HG03342 (cell line): ENCODE data around the gene AADAC.
"Not testable (repeated sequence)": the region's sequence is repeated elsewhere in the genome, so short reads cannot be mapped to it uniquely, and the experiment has no call there.

ENCODE experiments used
- ATAC-seq: cut with Tn5 transposase; IDR thresholded peaks from one replicate; pipeline ENCODE4 v1.9.1; 2021; ENCODE audit warnings: mild to moderate bottlenecking, moderate library complexity; ENCODE audit not compliant: unreplicated experiment

The AADAC gene, protein sequence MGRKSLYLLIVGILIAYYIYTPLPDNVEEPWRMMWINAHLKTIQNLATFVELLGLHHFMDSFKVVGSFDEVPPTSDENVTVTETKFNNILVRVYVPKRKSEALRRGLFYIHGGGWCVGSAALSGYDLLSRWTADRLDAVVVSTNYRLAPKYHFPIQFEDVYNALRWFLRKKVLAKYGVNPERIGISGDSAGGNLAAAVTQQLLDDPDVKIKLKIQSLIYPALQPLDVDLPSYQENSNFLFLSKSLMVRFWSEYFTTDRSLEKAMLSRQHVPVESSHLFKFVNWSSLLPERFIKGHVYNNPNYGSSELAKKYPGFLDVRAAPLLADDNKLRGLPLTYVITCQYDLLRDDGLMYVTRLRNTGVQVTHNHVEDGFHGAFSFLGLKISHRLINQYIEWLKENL

DNA sequence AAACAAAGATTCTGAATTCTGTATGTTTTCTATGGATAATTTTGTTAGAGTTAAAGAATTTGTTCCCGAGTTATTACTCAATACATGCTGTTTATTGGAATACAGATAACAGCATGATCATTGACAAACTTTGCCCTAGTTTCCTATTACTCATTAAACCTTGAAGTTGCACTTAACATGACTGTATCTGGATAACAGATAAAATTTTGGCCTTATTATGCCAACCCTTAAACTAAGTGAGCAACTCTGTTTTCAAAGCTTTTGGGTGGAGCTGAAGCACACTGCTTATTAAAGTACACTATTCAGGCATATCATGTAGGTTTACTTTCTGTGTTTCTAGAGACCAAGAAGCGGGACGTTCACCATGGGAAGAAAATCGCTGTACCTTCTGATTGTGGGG, at the start of gene AADAC:
Gene AADAC (plus strand): TSS at position 318 of the 400 bp plus-strand sequence. CDS start 47 bp downstream, at position 365.
- ATAC-seq, result no peak

DNA sequence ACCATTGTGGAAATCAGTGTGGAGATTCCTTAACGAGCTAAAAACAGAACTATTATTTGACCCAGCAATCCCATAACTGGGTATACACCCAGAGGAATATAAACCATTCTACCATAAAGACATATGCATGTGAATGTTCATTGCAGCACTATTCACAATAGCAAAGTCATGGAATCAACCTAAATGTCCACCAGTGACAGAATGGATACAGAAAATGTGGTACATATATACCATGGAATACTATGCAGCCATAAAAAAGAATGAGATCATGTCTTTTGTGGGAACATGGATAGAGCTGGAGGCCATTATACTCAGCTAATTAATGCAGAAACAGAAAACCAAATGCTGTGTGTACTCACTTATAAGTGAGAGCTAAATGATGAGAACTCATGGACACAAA, 49.2 kb upstream of the AADAC start:
- ATAC-seq, result not testable (repeated sequence)

DNA sequence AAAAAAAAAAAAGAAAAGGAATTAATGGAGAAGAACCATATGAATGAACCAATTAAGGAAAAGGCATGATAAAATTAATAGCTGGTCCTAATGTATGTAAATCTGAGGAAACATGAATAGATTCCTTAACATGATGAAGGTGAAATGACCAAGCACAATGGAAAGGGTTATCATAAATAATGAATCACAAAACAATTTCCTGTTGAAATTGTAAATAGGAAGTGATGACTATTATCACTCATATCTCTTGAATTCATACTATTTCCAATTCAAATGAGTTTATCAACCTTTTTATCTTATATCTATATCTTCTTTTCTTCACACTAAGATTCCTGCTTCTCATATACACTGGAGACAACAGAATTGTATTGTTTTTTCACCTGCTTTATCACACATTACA, 48.2 kb upstream of the AADAC start:
- no peak for ATAC-seq

DNA sequence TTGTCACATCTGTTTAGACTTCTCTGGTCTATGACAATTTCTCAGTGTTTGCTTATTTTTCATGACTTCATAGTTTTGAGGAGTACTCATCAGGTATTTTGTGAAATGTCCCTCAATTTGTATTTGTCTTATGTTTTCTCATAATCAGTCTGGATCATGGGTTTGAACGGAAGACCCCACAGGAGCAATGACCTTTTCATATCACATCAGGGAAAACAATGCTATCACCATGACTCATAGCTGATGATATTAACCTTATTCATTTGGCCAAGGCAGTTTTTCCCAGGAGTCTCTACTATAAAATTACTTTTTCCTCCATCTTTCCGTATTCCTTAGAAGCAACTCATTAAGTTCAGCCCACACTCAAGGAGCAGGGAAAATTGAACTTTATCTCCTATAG, 47.5 kb upstream of the AADAC start:
- ATAC-seq, result no peak

DNA sequence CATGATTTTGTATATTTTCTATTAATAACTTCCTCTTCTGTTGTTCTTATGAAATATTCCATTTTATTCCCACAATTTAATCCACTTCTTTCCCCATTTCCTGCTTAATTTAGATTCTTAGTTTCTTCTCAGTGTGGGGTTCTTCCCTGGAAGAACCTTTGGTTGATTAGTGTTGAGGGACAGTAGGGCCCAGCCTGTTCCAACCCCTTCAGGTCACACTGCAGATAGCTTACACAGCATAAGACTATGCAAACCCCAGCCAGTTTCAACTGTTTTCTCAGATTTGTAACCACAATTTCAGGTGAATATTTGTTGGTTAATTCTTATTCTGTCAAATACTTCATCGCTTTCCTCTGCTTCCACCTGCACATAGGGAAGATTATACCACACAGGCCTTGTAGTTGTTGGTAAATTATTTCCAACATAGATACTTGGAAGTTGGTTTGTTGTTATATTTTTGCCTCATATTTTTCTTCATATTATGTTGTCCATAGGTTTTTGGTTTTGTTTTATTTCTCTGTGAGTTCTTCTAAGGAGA, 45.5 kb upstream of the AADAC start:
- ATAC-seq, result no peak

DNA sequence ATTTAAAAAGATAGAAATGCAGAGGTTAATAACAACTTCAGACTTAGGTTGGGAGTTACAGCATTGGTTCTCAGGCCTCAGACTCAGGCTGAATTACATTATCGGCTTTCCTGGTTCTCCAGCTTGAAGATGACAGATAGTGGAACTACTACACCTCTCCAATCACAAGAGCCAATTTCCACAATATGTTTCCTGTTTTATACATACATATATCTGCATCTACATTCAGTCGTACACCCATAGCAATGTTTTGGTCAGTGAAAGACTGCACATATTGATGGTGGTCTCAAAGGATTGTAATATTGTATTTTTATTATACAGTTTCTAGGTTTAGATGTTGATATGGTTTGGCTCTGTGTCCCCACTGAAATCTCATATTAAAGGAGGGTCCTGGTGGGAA, 44.7 kb upstream of the AADAC start:
- no peak for ATAC-seq

DNA sequence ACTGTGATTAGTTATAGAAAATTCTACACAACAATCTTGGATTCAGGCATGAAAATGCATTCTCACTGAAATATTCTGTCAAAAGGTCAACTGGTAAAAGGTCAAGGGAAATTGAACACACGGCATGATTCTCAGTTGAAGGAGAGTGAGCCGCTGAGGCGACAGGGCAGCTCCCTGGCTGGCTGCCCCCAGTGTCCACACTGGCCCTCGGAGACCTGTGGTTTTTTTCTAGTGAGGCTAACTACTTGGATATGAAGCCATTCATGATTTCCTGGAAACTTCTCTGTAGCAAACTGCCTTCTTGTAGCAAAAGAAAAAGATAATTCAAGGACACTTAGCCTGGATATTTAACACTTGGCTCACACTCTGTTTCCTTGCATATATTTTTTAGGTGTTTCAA, 43.0 kb upstream of the AADAC start:
- no peak for ATAC-seq

DNA sequence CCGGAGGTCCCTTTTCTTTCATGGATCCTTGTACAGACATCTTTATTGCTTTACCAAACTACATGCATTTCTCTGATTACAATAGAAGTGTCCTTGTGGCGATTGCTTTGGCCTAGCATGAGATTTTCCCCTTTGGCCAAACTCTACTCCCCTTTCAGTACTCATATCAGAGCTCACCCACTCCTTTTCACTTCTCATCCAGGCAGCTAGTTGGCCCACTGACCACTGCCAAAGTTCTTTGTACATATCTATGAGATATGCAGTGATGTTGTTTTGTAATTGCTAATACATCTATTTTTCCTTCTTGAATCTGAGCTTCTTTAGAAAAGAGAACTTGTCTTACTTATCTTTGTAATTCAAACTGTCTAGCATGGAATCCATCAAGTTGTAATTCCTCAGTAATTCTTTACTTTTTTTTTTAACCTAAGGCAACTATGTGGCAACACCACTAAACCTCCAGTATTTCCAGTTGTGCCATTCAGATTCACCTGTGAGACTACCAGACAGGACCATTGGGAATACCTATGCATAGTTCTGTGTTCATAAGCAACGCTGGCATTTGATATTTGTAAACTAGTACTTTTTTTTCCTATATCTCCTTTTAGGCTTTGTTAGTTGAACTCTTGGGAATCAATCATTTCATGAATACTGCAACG, 41.0 kb upstream of the AADAC start:
- ATAC-seq, result no peak

DNA sequence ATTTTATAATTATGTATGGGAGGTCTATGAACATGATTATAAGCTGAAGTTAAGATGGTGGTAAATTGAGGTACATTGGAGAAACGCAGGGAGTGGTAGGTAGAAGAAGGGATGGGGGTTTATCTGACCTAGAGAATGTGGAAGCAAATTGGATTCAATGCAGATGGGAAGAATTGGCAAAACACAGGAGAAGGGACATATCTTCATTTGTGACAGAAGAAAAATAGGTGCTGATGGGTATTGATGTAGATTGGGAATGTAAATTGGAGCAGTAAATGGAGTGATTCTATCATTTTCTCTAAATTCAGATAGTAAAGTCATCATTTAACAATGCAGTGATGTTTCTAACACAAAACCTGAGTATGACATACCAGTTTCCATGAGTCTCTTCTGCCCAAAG, 39.7 kb upstream of the AADAC start:
- ATAC-seq, result no peak

DNA sequence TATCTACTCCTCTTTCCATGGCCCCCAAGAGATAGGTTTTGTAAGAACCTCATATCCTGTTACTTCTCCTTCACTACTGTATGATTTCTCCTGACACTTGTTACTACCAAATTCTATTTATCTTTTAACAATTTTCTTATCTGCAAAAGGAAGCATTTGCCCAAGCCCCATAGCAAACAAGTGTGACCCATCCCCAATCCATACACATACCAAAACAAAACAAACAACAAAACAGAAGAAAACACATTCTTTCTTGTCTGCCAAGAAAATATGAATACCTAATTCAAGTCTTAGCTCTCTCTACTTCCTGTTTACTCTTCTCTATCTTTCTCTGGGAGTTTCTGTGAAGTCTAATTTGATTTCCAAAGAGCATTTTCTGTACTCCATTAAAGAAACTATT, 39.0 kb upstream of the AADAC start:
- no peak for ATAC-seq

DNA sequence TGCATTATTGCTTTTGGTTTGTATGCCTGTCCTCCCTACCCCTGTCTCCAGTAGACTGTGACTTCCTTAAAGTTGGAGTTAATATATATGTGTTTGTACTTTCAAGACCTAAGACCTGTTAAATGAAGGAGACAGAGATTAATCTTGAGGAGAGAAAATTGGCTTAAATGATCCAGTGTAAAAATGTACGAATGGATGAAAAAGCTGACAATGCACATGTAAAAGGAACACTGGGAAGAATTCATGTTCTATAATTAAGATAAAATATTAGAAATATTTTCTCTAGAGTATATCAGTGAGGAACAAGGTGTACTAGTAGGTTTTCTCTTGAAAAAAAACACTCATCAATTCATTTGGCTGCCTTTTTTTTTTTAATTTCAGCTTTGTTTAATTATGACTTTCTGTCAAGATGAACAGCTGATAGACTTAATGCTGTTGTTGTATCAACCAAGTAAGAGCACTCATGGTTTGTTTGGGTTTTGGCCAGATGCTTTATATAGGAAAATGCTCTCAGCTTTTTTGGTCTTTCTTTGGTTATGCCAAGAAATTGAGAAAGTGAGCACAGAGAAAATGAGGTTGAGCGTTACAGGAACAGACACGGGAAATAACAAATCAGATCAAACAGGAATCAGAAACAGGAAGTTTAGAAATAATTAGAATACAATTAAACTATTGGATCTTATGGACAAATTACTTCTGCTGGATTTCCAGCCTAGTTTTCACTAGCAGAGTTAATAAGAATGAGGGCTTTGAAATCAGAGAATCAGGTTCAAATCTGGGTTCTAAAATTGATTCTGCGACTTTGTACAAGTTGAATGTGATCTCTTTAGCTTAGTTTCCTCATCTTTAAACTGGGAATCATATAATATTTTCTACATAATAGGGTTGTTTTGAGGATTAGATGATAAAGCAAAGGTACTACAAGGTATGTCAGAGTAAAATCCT, 38.3 kb upstream of the AADAC start:
- ATAC-seq, result no peak

DNA sequence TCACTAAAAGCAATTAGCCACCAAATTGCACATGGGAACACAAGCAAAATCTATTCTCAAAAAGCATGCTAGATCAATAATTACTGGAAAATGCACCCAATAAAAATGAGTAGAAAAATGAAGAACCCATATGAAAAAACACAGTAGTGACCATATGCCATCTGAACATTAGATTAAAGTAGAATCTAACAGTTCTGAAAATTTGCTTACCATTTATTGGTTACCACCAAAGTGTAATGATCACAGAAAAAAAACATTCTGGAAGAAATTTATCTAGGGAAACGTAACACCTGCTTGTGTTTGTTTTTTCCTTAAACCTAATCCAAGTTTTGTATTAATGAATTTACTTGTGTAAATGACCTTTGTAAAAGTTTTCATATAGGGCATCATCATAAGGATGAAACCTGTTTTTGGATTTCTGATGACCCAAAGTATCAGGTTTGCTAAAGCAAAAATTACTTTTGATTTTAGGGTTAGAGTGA, 37.6 kb upstream of the AADAC start:
- no peak for ATAC-seq

DNA sequence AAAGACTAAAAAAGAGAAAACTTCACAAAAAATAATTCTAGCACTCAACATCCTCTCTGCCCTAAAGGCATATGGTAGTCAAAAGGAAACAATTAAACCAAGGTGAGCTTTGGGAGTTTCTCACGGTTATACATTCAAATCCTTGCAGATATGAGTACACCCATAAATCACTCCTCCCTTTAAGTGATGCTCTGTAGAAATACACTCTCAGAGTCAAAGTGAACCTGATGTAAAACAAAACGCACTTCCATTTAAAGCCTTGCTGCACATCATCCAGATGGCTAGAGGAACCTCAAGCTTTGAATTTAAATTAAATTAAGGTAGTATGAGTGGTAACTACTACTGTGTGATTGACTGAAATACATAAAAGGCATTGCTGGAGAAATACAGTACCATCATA, 36.0 kb upstream of the AADAC start:
- ATAC-seq, result no peak

DNA sequence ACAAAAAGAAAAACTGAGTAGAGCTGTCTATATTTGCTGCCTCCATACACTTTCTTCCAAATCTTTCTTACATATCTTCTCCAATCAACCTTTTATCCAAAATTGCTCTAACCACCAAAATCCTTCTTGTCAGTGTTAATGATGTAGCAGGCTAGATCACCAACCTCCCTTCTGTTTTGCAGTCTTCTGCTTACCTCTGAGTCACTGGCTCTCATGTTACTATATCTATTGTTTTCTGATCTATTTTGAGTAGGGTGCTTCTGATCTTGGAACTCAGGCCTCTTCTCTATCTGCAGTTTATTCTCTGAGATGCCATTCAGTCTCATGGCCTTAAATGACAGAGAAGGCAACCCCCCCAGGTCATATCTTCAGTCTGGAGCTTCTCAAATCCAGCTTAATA, 26.3 kb upstream of the AADAC start:
- ATAC-seq, result no peak

DNA sequence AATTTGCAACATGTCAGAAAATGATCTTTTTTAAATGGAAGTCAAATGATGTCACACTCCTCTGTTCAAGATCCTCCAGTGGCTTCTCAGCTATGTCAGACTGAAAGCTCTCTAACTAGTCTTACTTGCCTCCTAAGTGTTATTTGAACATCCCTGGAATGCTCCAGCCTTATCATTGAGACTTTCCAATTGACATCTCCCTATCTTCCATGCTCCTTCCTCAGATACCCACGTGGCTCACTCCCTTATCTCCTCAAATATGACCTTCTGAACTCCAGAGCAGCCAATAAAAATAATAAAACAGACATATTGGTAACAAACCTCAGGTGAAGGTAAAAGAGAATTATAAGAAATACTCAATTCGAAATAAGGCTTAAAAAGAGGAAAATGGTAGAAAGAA, 25.5 kb upstream of the AADAC start:
- no peak for ATAC-seq

DNA sequence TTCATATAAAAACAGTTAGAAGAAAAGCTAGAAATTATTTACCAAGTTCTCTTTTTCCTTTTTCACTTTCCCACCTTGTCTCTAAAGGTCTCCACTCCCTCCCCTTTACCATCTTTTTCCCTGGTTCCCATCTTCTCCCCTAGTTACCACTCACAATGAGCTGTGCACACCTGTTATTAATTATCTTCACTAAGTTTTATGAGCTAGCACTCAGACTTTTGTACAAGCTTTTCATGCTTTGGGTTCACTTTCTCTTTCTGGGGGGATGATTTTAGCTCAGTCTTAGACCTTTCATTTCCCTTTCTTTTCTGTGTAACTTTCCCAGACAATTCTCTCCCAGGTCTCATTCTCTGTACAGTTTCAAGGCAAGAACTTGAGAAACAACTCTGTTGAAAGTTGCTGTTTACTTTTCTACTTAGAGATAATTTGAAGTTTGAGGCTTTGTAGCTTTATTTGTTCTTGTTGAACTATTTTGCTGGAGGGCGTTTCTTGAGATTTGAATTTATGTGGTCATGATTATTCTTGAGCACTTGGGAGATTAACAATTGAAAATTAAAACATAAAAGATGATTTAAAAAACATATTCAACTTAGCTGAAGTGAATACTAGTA, 24.0 kb upstream of the AADAC start:
- no peak for ATAC-seq

DNA sequence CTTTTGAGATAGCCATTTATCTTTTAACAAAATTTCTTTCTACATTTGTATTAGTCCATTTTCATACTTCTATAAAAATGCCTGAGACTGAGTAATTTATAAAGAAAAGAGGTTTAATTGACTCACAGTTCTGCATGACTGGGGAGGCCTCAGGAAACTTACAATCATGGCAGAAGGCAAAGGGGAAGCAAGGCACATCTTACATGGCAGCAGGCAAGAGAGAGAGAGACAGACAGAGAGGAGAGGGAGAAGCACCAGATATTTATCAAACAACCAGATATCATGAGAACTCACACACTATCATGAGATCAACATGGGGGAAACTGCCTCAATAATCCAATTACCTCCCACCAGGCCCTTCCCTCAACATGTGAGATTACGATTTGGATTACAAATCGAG, 23.2 kb upstream of the AADAC start:
- ATAC-seq, result not testable (repeated sequence)

DNA sequence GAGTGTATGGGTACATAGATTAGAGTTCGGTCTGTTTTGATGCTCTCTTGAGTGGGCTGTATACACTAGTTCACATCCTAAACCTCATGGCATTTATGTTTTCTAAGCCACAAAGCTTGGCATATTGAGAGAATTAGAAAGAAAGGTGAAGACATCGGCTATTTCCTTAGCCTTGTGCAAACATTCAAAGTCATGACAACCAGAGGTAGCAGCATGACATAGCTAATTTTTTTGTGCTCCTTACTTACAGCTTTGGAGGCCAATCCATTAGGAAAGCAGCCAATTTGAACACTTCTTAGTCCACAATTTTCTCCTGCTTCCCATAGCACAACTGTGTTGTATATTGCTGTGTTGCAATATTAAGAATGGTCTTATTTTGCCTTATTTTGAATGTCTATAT, 21.5 kb upstream of the AADAC start:
- ATAC-seq, result no peak

DNA sequence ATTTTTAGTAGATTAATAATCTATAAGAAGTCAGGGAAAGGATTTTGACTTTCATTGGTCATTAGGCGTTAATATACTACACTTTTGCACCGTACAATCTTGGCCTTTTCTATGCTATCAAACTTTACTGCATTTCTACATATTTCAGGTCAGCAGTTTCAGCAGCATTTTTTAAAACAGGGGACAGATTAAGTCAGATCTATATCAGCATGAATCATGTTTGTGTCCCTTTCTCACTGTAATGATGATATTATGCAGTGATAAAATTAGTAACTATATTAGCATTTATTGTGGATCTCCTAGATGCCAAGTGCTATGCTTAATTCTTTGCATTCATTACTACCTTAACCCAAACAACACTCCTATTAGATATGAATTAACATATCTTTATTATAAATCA, 20.3 kb upstream of the AADAC start:
- no peak for ATAC-seq

DNA sequence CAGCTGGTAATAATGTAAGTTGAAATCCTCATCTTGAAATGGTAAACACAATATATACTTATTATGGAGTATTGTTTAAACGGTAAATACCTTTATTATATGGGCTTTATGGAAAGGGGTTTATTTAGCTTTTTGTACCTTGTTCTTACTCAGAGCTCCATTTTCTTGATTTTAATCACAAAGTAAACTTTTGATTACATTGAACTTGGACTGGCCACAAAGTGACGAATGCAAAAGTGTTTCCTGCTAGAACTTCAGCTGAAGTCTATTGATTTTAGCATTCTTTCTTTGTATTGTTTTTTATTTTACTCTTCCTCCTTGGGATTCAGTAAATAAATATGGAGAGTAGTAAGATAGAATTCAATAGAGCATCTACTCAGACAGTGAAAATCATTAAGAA, 19.8 kb upstream of the AADAC start:
- no peak for ATAC-seq

DNA sequence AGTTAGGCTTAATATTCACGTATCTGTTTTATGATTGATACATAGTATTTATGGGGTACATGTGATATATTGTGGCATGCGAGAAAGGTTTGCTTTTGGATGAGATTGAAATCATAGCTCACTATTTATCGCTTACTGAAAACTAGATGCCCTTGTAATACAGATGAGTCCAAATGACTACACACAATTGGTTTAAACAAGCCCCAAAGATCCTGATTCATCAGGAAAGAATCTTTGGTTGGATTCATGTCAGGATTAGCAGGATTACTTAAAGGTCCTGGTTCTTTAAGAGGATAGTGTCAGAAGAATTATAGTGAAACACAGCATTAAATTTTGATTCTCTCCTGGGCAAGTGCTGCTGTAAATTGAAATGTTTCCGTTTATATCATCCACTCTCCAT, 18.6 kb upstream of the AADAC start:
- no peak for ATAC-seq
